Frontal cortex (tissue), 4 donors: Measurements from ENCODE around the gene MTA3. TPM values are rescaled to one million over a fixed set of nuclear protein-coding genes. Genes with fewer than 3 reads are reported as not detected.
A peak's percentile ranks its signal among the peaks of the same experiment; 100 is the strongest.
"Not testable (repeated sequence)": the region's sequence is repeated elsewhere in the genome, so short reads cannot be mapped to it uniquely, and the experiment has no call there.

ENCODE experiments used
- DNase-seq, 2 donors: peaks; one replicate each; pipeline ENCODE4 v3.0.0; 2012; ENCODE audit warnings: low spot score in 2 of 2
- FAIRE-seq: peaks from 2 replicates; lab custom pipeline; 2012; peaks lifted over from hg19 to GRCh38; lab: Jason Lieb, UNC
- total RNA-seq: library from RNA; depleted of rRNA; stranded (reverse); fragments of >200 nt; gene quantifications from one replicate; pipeline ENCODE4 v1.2.3, GENCODE V29; 2014
- donor health status: control.
- donor health status: control.
- donor health status: control.

Gene MTA3
- total RNA-seq, 1 donor from 2014 or later, result 30.6 TPM

- no peak for DNase-seq
- FAIRE-seq, result no peak
Measured at GRCh38 chr2:42566025-42566424, 2.4 kb upstream of the MTA3 start.

- no peak for FAIRE-seq
- no peak for DNase-seq
Measured at GRCh38 chr2:42566837-42567321, 1.6 kb upstream of the MTA3 start.

GRCh38 chr2:42567364-42567763 is 1.1 kb upstream of the MTA3 start:
- FAIRE-seq, result no peak
- no peak for DNase-seq

- no peak for DNase-seq
- no peak for FAIRE-seq
Measured at GRCh38 chr2:42567806-42568400, 529 bp upstream of the MTA3 start.

GRCh38 chr2:42569116-42569711 is 782 bp downstream of the MTA3 start:
- FAIRE-seq, result no peak
- DNase-seq, result peak; percentile 58 to 59

GRCh38 chr2:42569883-42570282 is 1.5 kb downstream of the MTA3 start:
- no peak for FAIRE-seq
- DNase-seq, result no peak

GRCh38 chr2:42572297-42573081 is 4.1 kb downstream of the MTA3 start:
- no peak for FAIRE-seq

GRCh38 chr2:42573256-42573655 is 4.8 kb downstream of the MTA3 start:
- DNase-seq (no peak), FAIRE-seq (no peak)

More at GRCh38 chr2:42572297-42573081, 4.1 kb downstream of the MTA3 start:
- no peak for DNase-seq

GRCh38 chr2:42575458-42576064 is 7.1 kb downstream of the MTA3 start:
- DNase-seq, result no peak
- no peak for FAIRE-seq

- no peak for DNase-seq
- FAIRE-seq, result no peak
Measured at GRCh38 chr2:42578621-42579020, 10.2 kb downstream of the MTA3 start.

- no peak for DNase-seq
- no peak for FAIRE-seq
Measured at GRCh38 chr2:42581257-42581656, 12.8 kb downstream of the MTA3 start.

GRCh38 chr2:42584628-42585027 is 16.2 kb downstream of the MTA3 start:
- not testable (repeated sequence) for FAIRE-seq, DNase-seq

GRCh38 chr2:42585779-42586178 is 17.3 kb downstream of the MTA3 start:
- FAIRE-seq, result no peak
- no peak for DNase-seq

GRCh38 chr2:42587526-42588117 is 19.2 kb downstream of the MTA3 start:
- DNase-seq, result no peak
- no peak for FAIRE-seq

GRCh38 chr2:42588121-42588520 is 19.7 kb downstream of the MTA3 start:
- DNase-seq (no peak), FAIRE-seq (no peak)

- FAIRE-seq (no peak), DNase-seq (no peak)
Measured at GRCh38 chr2:42590176-42590575, 21.7 kb downstream of the MTA3 start.

- DNase-seq (no peak), FAIRE-seq (no peak)
Measured at GRCh38 chr2:42593282-42593681, 24.9 kb downstream of the MTA3 start.

- DNase-seq (no peak), FAIRE-seq (no peak)
Measured at GRCh38 chr2:42598656-42599055, 30.2 kb downstream of the MTA3 start.

- no peak for DNase-seq
- no peak for FAIRE-seq
Measured at GRCh38 chr2:42601076-42601475, 32.6 kb downstream of the MTA3 start.

- FAIRE-seq, result no peak
- DNase-seq, result no peak
Measured at GRCh38 chr2:42602218-42602875, 33.9 kb downstream of the MTA3 start.
